GM12878 (cell line): ENCODE data around the gene ACTN2. TPM values are rescaled to one million over a fixed set of nuclear protein-coding genes. Genes with fewer than 3 reads are reported as not detected.

Experiments used
- ATAC-seq: fragments of 200-7000 bp; cut with Tn5 transposase; 3 replicates; pipeline ENCODE4 v1.9.1; 2020; ENCODE audit warnings: mild to moderate bottlenecking, moderate library complexity
- BruUV-seq: library from RNA; stranded (reverse); fragments of 400-500 nt; replicated peaks from 2 replicates; lab custom pipeline; 2021; lab: Mats Ljungman, UMichigan
- CTCF ChIA-PET: fragments of 300-600 bp; sonication (Branson Sonifier 250); formaldehyde crosslinking; extraction: SDS; loops from one replicate; lab custom pipeline; 2021; ENCODE audit warnings: inconsistent platforms; lab: Yijun Ruan, JAX
- POLR2A ChIA-PET: fragments of 350-600 bp; formaldehyde crosslinking; extraction: SDS; loops from one replicate; lab custom pipeline; 2021; ENCODE audit warnings: inconsistent platforms; lab: Charles Lee
- RAD21 ChIA-PET: fragments of 300-600 bp; sonication (Branson Sonifier 250); formaldehyde crosslinking; loops from one replicate; lab custom pipeline; 2023; ENCODE audit warnings: antibody characterized with exemption; ENCODE audit not compliant: unreplicated experiment; lab: Charles Lee
- SMC1A ChIA-PET: fragments of 300-600 bp; sonication (Branson Sonifier 250); formaldehyde crosslinking; loops from one replicate; lab custom pipeline; 2023; ENCODE audit not compliant: unreplicated experiment, uncharacterized antibody; lab: Charles Lee
- DNase-seq: peaks from one replicate; pipeline ENCODE4 v3.0.0-alpha.2; 2011; ENCODE audit warnings: low read depth, low spot score
- FAIRE-seq: peaks from 3 replicates; lab custom pipeline; 2011; peaks lifted over from hg19 to GRCh38; lab: Jason Lieb, UNC
- H2AFZ ChIP-seq: 2 replicates; pipeline ENCODE4 v1.6.0; 2011; ENCODE audit warnings: low read depth, low read length, control low read depth; ENCODE audit not compliant: control insufficient read depth
- H3K27ac ChIP-seq: 2 replicates; pipeline ENCODE4 v1.5.1; 2011; ENCODE audit warnings: control low read depth; ENCODE audit not compliant: control insufficient read depth, insufficient read depth
- H3K27me3 ChIP-seq, 2 experiments: replicated peaks in 1 of 2; 2 replicates each; pipeline versions ENCODE4 v1.6.0 to v1.6.1; 2011; ENCODE audit warnings: low read length in 1 of 2; ENCODE audit not compliant: control insufficient read depth in 2 of 2, insufficient read depth in 2 of 2
- H3K36me3 ChIP-seq, 2 experiments: 2 replicates each; pipeline ENCODE4 v1.5.1; 2011; ENCODE audit warnings: low read length in 1 of 2; ENCODE audit not compliant: control insufficient read depth in 2 of 2, insufficient read depth in 2 of 2
- H3K4me1 ChIP-seq: 2 replicates; pipeline ENCODE4 v1.6.1; 2011; ENCODE audit warnings: mild to moderate bottlenecking, low read length, moderate library complexity, mixed read lengths; ENCODE audit not compliant: control insufficient read depth, insufficient read depth
- H3K4me2 ChIP-seq: 2 replicates; pipeline ENCODE4 v1.6.0; 2011; ENCODE audit warnings: control low read depth; ENCODE audit not compliant: control insufficient read depth, insufficient read depth
- H3K4me3 ChIP-seq: fragments of 200-600 bp; sonication (generic); 2 replicates; pipeline ENCODE4 v1.5.1; 2016
- H3K79me2 ChIP-seq: 2 replicates; pipeline ENCODE4 v1.6.0; 2011; ENCODE audit warnings: low read length; ENCODE audit not compliant: control insufficient read depth, insufficient read depth
- H3K9ac ChIP-seq: 2 replicates; pipeline ENCODE4 v1.8.0; 2011; ENCODE audit warnings: low read length, control low read depth, mixed read lengths; ENCODE audit not compliant: control insufficient read depth, insufficient read depth
- H3K9me3 ChIP-seq: replicated peaks from 3 replicates; pipeline ENCODE4 v1.5.1; 2011; ENCODE audit warnings: mild to moderate bottlenecking, low read length; ENCODE audit not compliant: control insufficient read depth, insufficient read depth
- H4K20me1 ChIP-seq: 2 replicates; pipeline ENCODE4 v1.6.0; 2011; ENCODE audit not compliant: control insufficient read depth, insufficient read depth
- HCFC1 ChIP-seq: fragments of 150-350 bp; IDR thresholded peaks from 2 replicates; pipeline ENCODE4 v1.6.1; 2014; ENCODE audit warnings: low read length
- HDAC2 ChIP-seq: fragments of 200-600 bp; sonication (generic); IDR thresholded peaks from 2 replicates; pipeline ENCODE4 v1.6.1; 2017
- MYC ChIP-seq: IDR thresholded peaks from 2 replicates; pipeline ENCODE4 v1.6.1; 2011; ENCODE audit warnings: mild to moderate bottlenecking, low read length, moderate library complexity, inconsistent platforms; ENCODE audit not compliant: insufficient read depth, insufficient replicate concordance, insufficient read length, severe bottlenecking
- NR2C2 ChIP-seq: IDR thresholded peaks from 2 replicates; pipeline ENCODE4 v1.6.1; 2011; ENCODE audit warnings: borderline replicate concordance, low read depth; ENCODE audit not compliant: control insufficient read depth, insufficient read length
- POU2F2 ChIP-seq: IDR thresholded peaks from 3 replicates; pipeline ENCODE4 v1.6.1; 2011; ENCODE audit warnings: low read depth, mild to moderate bottlenecking, low read length, borderline replicate concordance
- RAD21 ChIP-seq: IDR thresholded peaks from 2 replicates; pipeline ENCODE4 v1.6.1; 2011; ENCODE audit warnings: mild to moderate bottlenecking, low read depth, low read length, moderate library complexity; ENCODE audit not compliant: insufficient read depth
- SPI1 ChIP-seq: IDR thresholded peaks from 2 replicates; pipeline ENCODE4 v1.6.1; 2011; ENCODE audit warnings: low read depth, mild to moderate bottlenecking, low read length, moderate library complexity, borderline replicate concordance; ENCODE audit not compliant: insufficient read depth
- SUZ12 ChIP-seq: fragments of 200-600 bp; sonication (generic); IDR thresholded peaks from one replicate; pipeline ENCODE4 v1.6.1; 2018; ENCODE audit warnings: antibody characterized with exemption, mild to moderate bottlenecking; ENCODE audit not compliant: unreplicated experiment
- WGBS: methylation state at CpG from one replicate; pipeline ENCODE4 v1.1.6; 2016; ENCODE audit warnings: low lambda C conversion rate; ENCODE audit not compliant: insufficient replicate concordance, insufficient coverage; ENCODE audit errors: missing lambda C conversion rate; 5-methylcytosine and 5-hydroxymethylcytosine counted together
- in situ Hi-C: fragments of 300-500 bp; cut with MboI; formaldehyde crosslinking; loops from 9 replicates; pipeline ENCODE4 v1.14.3; 2018; ENCODE audit warnings: mixed read lengths
- intact Hi-C: fragments of 100-400 bp; cut with micrococcal nuclease; formaldehyde crosslinking; loops from one replicate; pipeline ENCODE4 v1.14.2; 2022; ENCODE audit not compliant: unreplicated experiment
- polyA plus RNA-seq, 11 experiments: library from polyadenylated mRNA; depleted of rRNA in 4 of 11; unstranded in 6 of 11; stranded (reverse) in 5 of 11; fragments of >200 nt; fragmentation: Nextera tagmentation in 4 of 11; fragmentation: Illumina TruSeq in 1 of 11; extraction: Ambion mirVana in 4 of 11; extraction: Trizol in 1 of 11; gene quantifications; 1 replicate in 1 of 11; 2 replicates in 10 of 11; pipeline versions ENCODE4 v1.2.1 to v1.2.3, GENCODE V29; 2011 to 2016; ENCODE audit warnings: inconsistent platforms in 2 of 11, missing spikeins in 2 of 11, low read depth in 1 of 11
- total RNA-seq, 4 experiments: library from RNA; depleted of rRNA in 3 of 4; stranded (reverse); fragments of >200 nt in 3 of 4; fragmentation: Illumina TruSeq in 1 of 4; extraction: Trizol in 1 of 4; gene quantifications; 2 replicates each; pipeline versions ENCODE4 v1.2.1 to v1.2.3, GENCODE V29; 2013 to 2021
- TF ChIP-seq, protein P1 (sequence below): IDR thresholded peaks from 2 replicates; pipeline ENCODE4 v1.6.1; 2012; ENCODE audit warnings: low read length, inconsistent platforms
- TF ChIP-seq, protein P2 (sequence below): fragments of 450-650 bp; IDR thresholded peaks from 2 replicates; pipeline ENCODE4 v1.6.1; 2016; ENCODE audit warnings: mild to moderate bottlenecking
- TF ChIP-seq, protein P3 (sequence below): IDR thresholded peaks from 2 replicates; pipeline ENCODE4 v1.6.1; 2011; ENCODE audit warnings: borderline replicate concordance, low read depth, mild to moderate bottlenecking, moderate library complexity, mixed read lengths, low read length; ENCODE audit not compliant: insufficient read depth; ENCODE audit errors: extremely low read length

ACTN2 gene
- total and polyA plus RNA-seq, 10 of the 15 experiments (the other 5 are each of a cell fraction or from before 2014, with no cell fraction given), result 0.10 TPM; not detected in 9

DNA sequence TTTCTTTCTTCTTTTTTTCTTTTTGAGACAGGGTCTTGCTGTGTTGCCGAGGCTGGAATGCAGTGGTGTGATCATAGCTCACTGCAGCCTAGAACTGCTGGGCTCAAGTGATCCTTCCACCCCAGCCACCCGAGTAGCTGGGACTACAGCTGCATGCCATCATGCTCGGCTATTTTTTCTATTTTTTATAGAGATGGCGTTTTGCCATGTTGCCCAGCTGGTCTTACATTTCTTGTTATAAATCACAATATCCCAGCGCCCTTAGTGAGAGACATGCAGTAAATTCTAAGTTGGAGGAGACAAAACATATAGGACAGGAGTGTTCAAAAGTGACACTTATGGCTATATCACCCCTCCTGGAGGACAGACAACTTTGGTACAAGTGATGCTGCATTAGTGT lies 31.3 kb upstream of the ACTN2 start:
- RAD21 ChIA-PET, result no interaction called here
- whole genome bisulfite sequencing, result 27% methylated on average over 5 of the region's 5 CpGs
- Histone ChIP-seq H3K9ac (no peak overlapping the region), H3K27me3 (no peaks in the 10 kb centered on the region), H3K27ac (no peak overlapping the region), H3K79me2 (no peaks in the 10 kb centered on the region), H2AFZ (no peak overlapping the region), H3K36me3 (no peaks in the 10 kb centered on the region), H3K4me1 (no peaks in the 10 kb centered on the region), H3K4me2 (no peak overlapping the region)
- intact Hi-C loops (no loop called here), in situ Hi-C loops (no loop called here)
- DNase-seq (no peak), ATAC-seq (no peak)
- TF ChIP-seq HCFC1 (no peak), MYC (no peak), HDAC2 (no peak)
- TF ChIP-seq, protein P1, sequence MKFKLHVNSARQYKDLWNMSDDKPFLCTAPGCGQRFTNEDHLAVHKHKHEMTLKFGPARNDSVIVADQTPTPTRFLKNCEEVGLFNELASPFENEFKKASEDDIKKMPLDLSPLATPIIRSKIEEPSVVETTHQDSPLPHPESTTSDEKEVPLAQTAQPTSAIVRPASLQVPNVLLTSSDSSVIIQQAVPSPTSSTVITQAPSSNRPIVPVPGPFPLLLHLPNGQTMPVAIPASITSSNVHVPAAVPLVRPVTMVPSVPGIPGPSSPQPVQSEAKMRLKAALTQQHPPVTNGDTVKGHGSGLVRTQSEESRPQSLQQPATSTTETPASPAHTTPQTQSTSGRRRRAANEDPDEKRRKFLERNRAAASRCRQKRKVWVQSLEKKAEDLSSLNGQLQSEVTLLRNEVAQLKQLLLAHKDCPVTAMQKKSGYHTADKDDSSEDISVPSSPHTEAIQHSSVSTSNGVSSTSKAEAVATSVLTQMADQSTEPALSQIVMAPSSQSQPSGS, result no peak
- TF ChIP-seq, all 136 proteins: peak for 0
- FAIRE-seq, result no peak
- SMC1A ChIA-PET, result no interaction called here
- POLR2A ChIA-PET, result no interaction called here
- CTCF ChIA-PET, result interaction anchor here (0.6 kb wide), 1 partner anchor 8 kb away, joined by 3 read pairs; no protein-coding TSS in a partner anchor
- Histone ChIP-seq H3K9me3 (no peaks in the 10 kb centered on the region), H3K4me3 (no peak overlapping the region), H4K20me1 (no peaks in the 10 kb centered on the region)
- no TSS peak for BruUV-seq

DNA sequence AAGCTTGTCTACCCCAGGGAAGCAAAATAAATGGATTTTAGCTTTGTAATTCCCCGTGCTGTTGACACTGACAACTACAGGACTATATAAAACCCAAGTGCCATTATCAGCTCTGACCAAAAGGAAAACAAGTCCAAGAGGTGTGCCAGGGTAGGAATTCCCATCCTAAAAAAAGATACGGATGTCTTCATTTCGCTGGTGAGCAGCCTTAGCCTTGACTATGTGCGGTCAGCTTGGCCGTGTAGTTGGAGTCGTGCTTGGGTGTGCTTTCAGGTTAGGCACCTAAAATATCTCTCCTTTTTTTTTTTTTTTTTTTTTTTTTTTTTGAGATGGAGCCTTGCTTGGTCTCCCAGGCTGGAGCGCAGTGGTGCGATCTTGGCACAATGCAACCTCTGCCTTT lies 28.9 kb upstream of the ACTN2 start:
- no peak overlapping the region for H3K27ac ChIP-seq
- no peaks in the 10 kb centered on the region for H3K9me3 ChIP-seq
- ChIA-PET SMC1A (no interaction called here), RAD21 (no interaction called here), POLR2A (no interaction called here), CTCF (interaction anchor here (1.0 kb wide), 1 partner anchor 26 kb away, joined by 4 read pairs; no protein-coding TSS in a partner anchor)
- no peaks in the 10 kb centered on the region for H4K20me1 ChIP-seq
- no peak for ATAC-seq
- 28% methylated on average over 6 of the region's 8 CpGs for WGBS
- no peak overlapping the region for H3K9ac ChIP-seq
- no peak for DNase-seq
- no peaks in the 10 kb centered on the region for H3K79me2 ChIP-seq
- H3K4me2 ChIP-seq, result no peak overlapping the region
- no peaks in the 10 kb centered on the region for H3K27me3 ChIP-seq
- no peak overlapping the region for H2AFZ ChIP-seq
- FAIRE-seq, result no peak
- H3K4me3 ChIP-seq, result no peak overlapping the region
- no peaks in the 10 kb centered on the region for H3K4me1 ChIP-seq
- no peaks in the 10 kb centered on the region for H3K36me3 ChIP-seq
- in situ Hi-C loops, result no loop called here
- no TSS peak for BruUV-seq
- intact Hi-C loops, result no loop called here
- TF ChIP-seq SPI1 (no peak), SUZ12 (no peak), POU2F2 (no peak), NR2C2 (no peak), RAD21 (no peak)
- TF ChIP-seq, protein P2, sequence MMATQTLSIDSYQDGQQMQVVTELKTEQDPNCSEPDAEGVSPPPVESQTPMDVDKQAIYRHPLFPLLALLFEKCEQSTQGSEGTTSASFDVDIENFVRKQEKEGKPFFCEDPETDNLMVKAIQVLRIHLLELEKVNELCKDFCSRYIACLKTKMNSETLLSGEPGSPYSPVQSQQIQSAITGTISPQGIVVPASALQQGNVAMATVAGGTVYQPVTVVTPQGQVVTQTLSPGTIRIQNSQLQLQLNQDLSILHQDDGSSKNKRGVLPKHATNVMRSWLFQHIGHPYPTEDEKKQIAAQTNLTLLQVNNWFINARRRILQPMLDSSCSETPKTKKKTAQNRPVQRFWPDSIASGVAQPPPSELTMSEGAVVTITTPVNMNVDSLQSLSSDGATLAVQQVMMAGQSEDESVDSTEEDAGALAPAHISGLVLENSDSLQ, result no peak
- TF ChIP-seq, protein P3, sequence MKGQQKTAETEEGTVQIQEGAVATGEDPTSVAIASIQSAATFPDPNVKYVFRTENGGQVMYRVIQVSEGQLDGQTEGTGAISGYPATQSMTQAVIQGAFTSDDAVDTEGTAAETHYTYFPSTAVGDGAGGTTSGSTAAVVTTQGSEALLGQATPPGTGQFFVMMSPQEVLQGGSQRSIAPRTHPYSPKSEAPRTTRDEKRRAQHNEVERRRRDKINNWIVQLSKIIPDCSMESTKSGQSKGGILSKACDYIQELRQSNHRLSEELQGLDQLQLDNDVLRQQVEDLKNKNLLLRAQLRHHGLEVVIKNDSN, result no peak
